H1 (cell line): ENCODE measurements around the gene SLC26A9. TPM values are rescaled to one million over a fixed set of nuclear protein-coding genes. Genes with fewer than 3 reads are reported as not detected.

Source experiments
- ATF3 ChIP-seq: IDR thresholded peaks from 2 replicates; pipeline ENCODE4 v1.6.1; 2011; ENCODE audit warnings: low read depth, mild to moderate bottlenecking, low read length; ENCODE audit not compliant: insufficient read depth
- CHD2 ChIP-seq: IDR thresholded peaks from 2 replicates; pipeline ENCODE4 v1.6.1; 2012; ENCODE audit warnings: low read length, improper control_type of control experiment
- CHD7 ChIP-seq: fragments of 300-600 bp; sonication (generic); IDR thresholded peaks from 2 replicates; pipeline ENCODE4 v1.7.1; 2012; ENCODE audit warnings: low read length, moderate library complexity, mild to moderate bottlenecking, inconsistent platforms; ENCODE audit not compliant: insufficient replicate concordance
- HDAC2 ChIP-seq, 2 experiments: fragments of 300-600 bp in 1 of 2; sonication (generic) in 1 of 2; IDR thresholded peaks; 2 replicates each; pipeline ENCODE4 v1.6.1; 2011 to 2012; ENCODE audit warnings: low read depth in 2 of 2, low read length in 2 of 2, mild to moderate bottlenecking in 2 of 2, moderate library complexity in 2 of 2, borderline replicate concordance in 1 of 2, inconsistent platforms in 1 of 2
- KDM1A ChIP-seq: fragments of 200-600, 300-600 bp; sonication (generic); IDR thresholded peaks from 2 replicates; pipeline ENCODE4 v1.7.1; 2016; ENCODE audit warnings: mild to moderate bottlenecking, low read length, borderline replicate concordance
- MAFK ChIP-seq: IDR thresholded peaks from 2 replicates; pipeline ENCODE4 v1.6.1; 2012; ENCODE audit warnings: low read depth, mild to moderate bottlenecking, improper control_type of control experiment, low read length
- MAX ChIP-seq: IDR thresholded peaks from 2 replicates; pipeline ENCODE4 v1.6.1; 2012; ENCODE audit warnings: inconsistent platforms
- SIRT6 ChIP-seq: IDR thresholded peaks from one replicate; pipeline ENCODE4 v1.7.1; 2012; ENCODE audit warnings: low read length, inconsistent platforms
- SRF ChIP-seq: IDR thresholded peaks from 2 replicates; pipeline ENCODE4 v1.6.1; 2011; ENCODE audit warnings: mild to moderate bottlenecking, low read depth, low read length, moderate library complexity
- TBP ChIP-seq: IDR thresholded peaks from 2 replicates; pipeline ENCODE4 v1.6.1; 2011; ENCODE audit warnings: low read depth, low read length, improper control_type of control experiment
- TEAD4 ChIP-seq: IDR thresholded peaks from 2 replicates; pipeline ENCODE4 v1.6.1; 2012; ENCODE audit warnings: low read depth, low read length, inconsistent platforms, mixed read lengths
- polyA plus RNA-seq, 7 experiments: library from polyadenylated mRNA; depleted of rRNA in 3 of 7; stranded (reverse) in 5 of 7; unstranded in 2 of 7; fragments of >200 nt in 5 of 7; fragments of 200-250 nt in 2 of 7; gene quantifications; 1 replicate in 5 of 7; 2 replicates in 1 of 7; 4 replicates in 1 of 7; pipeline versions ENCODE4 v1.2.1 to v1.2.3, GENCODE V29; 2011 to 2013; ENCODE audit warnings: missing spikeins in 2 of 7, mixed read lengths in 2 of 7
- total RNA-seq: library from RNA; stranded (reverse); fragmentation: NEBNext Ultra II Directional; extraction: Animal tissue kit (Norgen Biotek cat#: 25700); gene quantifications from 2 replicates; pipeline ENCODE4 v1.2.1, GENCODE V29; 2021

The SLC26A9 gene
- total and polyA plus RNA-seq, 2 of the 8 experiments (the other 6 are each of a cell fraction or from before 2014, with no cell fraction given): not detected

- no peak for TF ChIP-seq CHD7
- TF ChIP-seq ATF3: no peak
- TF ChIP-seq CHD2: no peak
- no peak for TF ChIP-seq KDM1A
- TF ChIP-seq TBP: no peak
- TF ChIP-seq HDAC2 (IDR thresholded peaks at IDR 0.05; ENCODE audit: borderline replicate concordance in 1 of 2, low read depth in 2 of 2, low read length in 2 of 2): no peak
- TF ChIP-seq SRF: no peak
- no peak for TF ChIP-seq SIRT6
- no peak for TF ChIP-seq MAX
- no peak for TF ChIP-seq TEAD4
- TF ChIP-seq MAFK: no peak
These were observed 38.0 kb upstream of the SLC26A9 start (continued) for GRCh38 chr1:205981257-205981656.
